HG03159 (cell line): ENCODE data around the gene UNC13C.
"Not testable (repeated sequence)": the region's sequence is repeated elsewhere in the genome, so short reads cannot be mapped to it uniquely, and the experiment has no call there.

Experiments used
- ATAC-seq: cut with Tn5 transposase; IDR thresholded peaks from one replicate; pipeline ENCODE4 v1.9.1; 2021; ENCODE audit warnings: mild to moderate bottlenecking, moderate library complexity; ENCODE audit not compliant: unreplicated experiment

Gene UNC13C

GRCh38 chr15:53978253-53978906 lies at the start of gene UNC13C:
UNC13C (plus strand) TSS chr15:53978441; CDS start chr15:54012904, 34,463 bp downstream.
- no peak for ATAC-seq

DNA sequence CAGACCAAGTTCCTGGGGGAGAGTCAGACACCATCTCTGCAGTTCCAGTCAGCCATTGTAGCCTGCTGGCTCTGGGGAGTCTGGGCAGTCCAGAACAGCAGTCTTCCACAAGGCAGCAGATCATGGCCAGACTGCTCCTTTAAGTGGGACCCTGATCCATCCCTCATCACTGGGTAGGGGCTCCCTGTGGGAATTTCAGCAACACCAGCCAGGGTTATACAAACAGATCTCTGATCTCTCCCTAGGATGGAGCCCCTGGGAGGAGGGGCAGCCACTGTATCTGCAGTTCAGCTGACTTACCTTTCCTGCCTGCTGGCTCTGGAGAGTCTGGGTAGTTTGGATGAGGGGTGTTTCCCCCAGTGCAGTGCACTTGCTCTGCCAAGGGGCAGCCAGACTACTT lies 42.1 kb upstream of the UNC13C start:
- no peak for ATAC-seq

GRCh38 chr15:53937632-53938031 lies 40.6 kb upstream of the UNC13C start:
- not testable (repeated sequence) for ATAC-seq

DNA sequence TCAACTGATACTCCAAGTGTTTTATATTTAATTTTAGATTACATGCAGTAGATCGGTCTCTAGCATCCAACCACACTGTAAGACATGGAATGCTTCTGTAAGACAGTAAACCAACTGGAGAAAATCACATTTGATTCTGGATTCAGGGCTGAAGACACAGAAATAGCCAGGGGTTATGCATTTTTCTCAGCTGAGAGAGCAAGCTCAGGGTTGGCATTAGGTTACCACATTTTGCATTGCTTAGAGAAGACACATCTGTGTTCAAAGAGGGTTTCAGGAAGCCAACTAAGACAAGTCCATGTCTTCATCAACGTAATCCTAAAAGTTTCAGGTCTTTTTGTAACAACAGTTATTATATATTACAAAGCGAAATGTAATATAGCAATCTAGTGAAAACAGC lies 27.7 kb upstream of the UNC13C start:
- ATAC-seq: no peak

DNA sequence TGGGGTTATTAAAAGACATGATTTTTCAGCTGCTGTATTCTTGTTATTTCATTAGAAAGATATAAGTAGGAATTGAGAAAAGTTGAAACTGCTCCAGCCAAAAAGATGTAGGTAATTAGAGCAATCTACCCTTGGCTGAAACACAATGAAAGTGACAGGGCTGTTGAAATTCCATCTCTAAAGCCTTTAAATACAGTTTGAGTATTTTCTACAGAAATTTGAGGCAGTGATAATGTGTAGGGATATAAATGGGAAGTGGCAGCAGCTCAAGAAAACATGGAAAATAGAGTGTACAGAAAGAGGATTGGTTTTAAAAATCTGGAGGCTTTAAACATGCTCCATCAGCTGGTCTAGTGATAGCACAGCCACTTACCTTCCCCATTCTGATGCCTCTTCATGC lies 22.8 kb upstream of the UNC13C start:
- no peak for ATAC-seq

DNA sequence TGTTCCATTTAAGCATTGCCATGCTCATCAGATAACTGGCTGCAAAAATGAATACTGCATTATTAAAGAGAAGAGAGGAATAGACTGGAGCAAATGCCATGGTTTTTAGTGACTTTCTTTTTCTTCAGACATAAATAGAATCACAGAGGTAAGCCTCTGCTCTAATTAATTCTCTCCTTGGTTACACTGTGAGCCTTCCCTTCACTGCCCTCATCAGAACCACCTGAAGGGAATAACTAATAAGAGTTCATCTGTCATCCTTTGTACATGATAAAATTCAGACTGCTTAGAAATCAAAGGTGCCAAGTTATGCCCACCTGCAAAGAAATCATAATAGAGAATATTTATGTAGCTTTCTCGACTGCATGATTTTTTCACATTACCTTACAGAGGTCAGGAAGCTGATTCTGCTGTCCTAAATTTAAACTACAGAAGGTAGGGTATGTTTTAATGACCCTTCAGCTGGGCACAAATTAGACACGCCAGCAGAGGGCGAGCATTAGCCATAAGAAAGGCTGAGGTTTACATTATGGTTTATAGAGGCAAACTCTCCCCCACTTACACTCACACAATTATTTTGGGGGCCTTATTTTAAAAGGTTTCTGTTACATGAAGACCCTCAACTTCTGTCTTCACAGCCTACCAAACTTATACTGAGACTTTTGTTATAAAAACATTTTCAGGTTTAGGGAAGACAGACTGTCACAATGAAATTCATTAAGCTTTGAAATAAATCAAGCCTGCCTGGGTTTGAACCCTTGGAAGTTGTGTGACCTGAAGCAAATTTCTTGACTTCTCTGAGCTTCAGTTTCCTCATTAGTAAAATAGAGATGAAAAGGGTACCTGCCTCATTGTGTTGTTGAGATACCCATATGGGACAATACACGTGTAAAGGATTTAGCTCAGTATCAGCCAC lies 15.3 kb upstream of the UNC13C start:
- ATAC-seq: peak; percentile 63

DNA sequence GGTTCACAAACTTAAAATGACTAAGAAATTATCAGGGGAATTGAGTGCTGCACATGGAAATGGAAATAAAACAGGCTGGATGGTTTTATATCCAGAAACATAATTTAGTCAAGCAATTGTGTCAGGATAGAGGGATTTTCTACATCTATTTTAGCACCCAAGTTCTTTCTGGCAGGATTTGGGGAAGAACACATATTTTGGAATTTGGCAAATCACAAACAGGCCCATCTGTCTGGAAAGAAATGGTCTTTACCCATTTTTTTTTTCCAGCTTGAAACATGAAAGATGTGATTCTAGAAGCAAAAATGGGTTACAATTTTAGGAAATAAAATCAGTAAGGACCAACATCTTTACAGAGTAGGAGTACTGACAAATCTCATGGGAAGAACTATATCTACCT lies 14.4 kb upstream of the UNC13C start:
- ATAC-seq: no peak

- no peak for ATAC-seq
Measured at GRCh38 chr15:53974121-53974520, 4.1 kb upstream of the UNC13C start.

DNA sequence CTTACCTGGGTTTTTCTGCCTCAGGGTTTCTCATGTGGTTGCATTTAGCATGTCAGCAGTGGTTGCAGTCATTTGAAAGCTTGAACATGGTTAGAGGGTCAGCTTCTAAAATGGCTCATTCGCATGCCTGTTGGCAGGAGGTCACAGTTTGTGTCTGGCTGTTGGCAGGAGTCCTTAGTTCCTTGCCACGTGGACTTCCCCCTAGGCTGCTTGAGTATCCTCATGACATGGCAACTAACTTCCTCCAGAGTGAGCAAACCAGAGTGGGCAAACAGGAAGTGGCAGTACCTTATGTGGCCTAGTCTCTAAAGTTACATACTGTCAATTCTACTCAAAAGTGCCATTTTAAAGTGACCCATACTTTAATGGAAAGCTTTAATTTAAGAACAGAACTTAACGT lies 3.4 kb upstream of the UNC13C start:
- ATAC-seq: no peak

DNA sequence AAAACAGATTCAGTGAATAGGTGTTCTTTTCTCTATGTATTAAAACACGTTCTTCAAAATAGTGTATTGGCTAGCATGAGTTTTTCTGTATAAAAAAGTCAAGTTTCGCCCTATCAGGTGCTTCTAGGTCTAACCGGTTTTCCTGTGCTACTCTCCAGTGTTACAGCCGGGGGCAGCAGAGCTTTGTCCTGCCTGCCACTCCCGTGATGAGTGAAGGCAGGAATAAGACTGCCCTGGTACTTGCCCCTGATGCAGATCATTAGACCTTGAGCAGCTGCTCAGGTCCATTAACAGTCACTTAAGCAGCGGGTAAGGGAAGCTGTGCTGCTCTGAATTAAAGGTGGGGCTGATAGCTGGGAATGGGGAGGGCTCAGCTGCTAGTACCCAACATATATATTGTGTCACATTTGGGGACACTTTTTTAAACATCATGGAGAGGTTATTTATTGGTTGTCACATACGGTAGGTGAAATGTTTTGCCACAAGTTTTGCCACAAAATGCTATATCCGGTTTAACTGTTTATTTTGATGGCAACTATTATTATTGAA lies 1.3 kb upstream of the UNC13C start:
- ATAC-seq: no peak

DNA sequence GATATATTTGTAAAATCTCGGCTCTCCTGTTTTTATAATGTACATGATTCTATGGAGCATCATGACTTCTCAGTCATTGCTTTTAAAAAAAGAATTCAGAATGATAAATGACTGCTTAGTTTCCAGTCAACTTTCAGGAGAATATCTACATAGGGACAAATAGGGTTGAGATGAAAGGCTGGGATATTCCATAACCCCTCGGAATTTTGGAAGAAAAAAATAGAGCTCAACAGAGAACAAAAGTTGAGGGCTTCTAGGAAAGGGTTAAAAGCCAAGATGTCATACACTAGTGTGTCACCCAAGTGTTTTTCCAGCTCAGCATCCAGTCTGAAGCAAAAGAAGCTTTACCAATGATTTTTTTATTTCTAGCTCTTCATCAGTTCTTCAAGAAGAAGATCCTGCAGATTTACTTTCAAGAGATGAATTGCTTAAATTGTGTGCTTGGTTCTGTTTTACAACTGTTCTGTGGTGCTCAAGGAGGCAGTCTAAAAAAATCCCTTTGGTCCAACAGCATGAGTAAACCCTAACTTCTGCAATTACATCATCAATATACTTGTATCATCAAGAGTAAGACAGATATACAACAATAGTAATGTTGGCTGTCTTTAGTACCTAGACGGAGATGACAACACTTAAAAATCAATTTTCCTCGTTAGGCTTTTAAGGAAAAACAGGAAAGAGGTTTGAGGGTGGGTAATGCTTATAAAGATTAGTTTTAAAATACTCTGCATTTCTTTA lies 979 bp downstream of the UNC13C start:
- ATAC-seq: no peak

DNA sequence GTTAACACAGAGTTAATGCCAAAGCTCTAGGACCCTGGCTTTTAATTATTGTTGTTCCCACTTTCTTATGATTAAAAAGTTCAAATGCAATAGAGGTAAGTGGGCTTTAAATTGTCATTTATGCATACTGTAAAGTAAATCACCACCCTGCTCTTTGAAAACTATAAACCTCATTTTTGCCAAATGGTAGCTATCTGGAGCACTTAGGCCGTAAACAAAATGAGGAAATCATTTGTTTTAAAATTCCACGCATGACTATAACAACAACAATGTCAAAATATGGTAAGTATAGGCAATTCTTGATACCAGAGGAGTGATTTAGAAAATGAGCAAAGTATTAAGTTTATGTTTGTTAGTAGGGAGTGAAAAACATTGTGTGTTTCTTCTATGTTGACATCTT lies 1.8 kb downstream of the UNC13C start:
- ATAC-seq: no peak

- no peak for ATAC-seq
Measured at GRCh38 chr15:53982071-53982680, 3.9 kb downstream of the UNC13C start.

DNA sequence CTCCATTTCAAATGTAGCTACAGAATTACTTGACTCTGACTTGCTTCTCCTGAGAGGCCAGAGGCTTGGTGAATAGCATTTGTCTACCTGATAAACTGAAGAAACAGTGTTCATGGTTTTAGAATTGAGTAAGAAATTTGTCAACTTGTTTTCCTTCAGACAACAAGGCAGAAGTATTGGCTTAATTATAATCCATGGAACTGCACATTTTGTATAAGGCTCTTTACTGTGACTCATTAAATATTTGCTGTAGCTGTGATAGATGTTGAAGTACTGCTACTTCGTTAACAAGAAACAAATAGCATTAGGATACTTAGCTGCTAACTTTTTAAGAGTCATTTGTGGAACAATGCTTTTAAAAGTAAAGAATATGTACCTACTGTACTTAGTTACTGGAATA lies 4.6 kb downstream of the UNC13C start:
- ATAC-seq: no peak

GRCh38 chr15:53984221-53984620 lies 6.0 kb downstream of the UNC13C start:
- no peak for ATAC-seq

- ATAC-seq: no peak
Measured at GRCh38 chr15:53985562-53985961, 7.3 kb downstream of the UNC13C start.

DNA sequence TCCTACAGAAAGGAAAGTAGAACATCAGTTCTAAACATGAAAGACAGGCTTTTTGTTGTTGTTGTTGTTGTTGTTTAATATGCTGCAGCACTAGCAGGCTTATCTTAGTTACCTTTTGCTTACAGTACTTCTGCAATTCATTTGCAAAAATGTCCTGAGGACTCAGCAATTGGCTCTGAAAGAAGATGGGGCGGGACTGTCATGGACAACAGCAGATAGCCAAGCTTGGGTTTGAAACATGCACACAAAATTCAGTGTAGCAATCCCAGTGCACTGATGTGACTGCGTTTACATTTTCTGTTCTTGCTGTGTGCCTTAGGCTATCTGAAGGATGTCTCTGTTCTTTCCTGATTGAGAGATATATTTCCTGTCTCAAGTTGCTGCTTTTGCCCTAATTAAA lies 9.2 kb downstream of the UNC13C start:
- ATAC-seq: no peak

DNA sequence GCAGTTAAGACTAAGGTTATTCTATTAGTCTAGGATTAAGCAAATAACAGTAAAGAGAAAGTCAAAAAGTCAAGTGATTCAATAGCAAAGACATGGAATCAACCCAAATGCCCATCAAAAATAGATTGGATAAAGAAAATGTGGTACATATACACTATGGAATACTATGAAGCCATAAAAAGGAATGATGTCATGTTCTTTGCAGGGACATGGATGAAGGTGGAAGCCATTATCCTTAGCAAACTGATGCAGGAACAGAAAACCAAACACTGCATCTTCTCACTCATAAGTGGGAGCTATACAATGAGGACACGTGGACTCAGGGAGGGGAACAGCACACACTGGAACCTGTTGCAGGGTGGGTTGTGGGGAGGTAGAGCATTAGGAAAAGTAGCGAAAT lies 29.0 kb downstream of the UNC13C start:
- ATAC-seq: no peak

DNA sequence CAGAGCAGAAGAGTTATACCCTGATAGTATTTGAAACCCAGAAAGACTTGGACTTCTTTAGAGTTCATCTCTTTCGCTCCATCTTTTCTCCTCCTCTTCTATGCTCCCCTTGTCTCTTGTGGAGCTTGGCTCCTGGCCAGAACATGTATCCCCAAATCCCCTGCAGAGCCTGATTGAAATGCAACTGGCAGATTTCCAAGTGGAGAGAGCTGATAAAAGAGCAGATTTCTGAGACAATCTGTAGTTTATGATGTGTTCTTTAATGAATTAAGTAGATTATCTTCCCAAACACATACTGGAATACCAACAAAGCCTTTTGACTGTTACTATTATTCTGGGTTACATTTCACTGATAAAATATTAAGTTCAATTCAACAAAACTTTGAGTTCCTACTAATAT lies 33.4 kb downstream of the UNC13C start:
- ATAC-seq: no peak

DNA sequence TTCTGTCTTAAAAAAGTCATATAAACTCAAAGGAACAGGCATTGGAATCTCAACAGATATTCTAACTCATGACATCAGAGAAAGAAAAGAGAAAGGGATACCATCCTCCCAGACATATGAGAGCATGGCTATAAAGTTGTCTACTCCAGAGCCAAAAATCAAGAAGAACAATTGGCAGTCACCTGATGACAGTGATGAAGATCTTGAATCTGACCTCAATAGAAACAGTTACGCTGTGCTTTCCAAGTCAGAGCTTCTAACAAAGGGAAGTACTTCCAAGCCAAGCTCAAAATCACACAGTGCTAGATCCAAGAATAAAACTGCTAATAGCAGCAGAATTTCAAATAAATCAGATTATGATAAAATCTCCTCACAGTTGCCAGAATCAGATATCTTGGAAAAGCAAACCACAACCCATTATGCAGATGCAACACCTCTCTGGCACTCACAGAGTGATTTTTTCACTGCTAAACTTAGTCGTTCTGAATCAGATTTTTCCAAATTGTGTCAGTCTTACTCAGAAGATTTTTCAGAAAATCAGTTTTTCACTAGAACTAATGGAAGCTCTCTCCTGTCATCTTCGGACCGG lies 35.9 kb downstream of the UNC13C start:
- ATAC-seq: no peak

DNA sequence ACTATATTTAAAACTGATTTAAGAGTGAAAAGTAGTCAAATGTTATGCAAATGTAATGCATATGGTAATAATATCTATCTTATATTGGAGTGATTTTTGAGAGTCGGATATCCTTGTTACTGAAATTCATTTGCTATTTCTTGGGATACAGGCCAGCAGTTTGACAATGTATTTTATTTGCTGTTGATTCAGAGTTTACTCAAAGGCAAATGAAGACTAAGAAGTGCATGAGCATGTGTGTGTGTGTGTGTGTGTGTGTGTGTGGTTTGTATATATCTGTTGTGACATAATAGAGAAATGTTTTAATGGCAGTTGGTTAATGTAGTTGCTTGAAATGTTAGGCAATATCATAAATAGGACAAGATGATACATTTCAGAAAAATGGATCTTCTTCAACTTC lies 39.0 kb downstream of the UNC13C start:
- no peak for ATAC-seq
